ENCODE results near the gene CMTM4.

DNA sequence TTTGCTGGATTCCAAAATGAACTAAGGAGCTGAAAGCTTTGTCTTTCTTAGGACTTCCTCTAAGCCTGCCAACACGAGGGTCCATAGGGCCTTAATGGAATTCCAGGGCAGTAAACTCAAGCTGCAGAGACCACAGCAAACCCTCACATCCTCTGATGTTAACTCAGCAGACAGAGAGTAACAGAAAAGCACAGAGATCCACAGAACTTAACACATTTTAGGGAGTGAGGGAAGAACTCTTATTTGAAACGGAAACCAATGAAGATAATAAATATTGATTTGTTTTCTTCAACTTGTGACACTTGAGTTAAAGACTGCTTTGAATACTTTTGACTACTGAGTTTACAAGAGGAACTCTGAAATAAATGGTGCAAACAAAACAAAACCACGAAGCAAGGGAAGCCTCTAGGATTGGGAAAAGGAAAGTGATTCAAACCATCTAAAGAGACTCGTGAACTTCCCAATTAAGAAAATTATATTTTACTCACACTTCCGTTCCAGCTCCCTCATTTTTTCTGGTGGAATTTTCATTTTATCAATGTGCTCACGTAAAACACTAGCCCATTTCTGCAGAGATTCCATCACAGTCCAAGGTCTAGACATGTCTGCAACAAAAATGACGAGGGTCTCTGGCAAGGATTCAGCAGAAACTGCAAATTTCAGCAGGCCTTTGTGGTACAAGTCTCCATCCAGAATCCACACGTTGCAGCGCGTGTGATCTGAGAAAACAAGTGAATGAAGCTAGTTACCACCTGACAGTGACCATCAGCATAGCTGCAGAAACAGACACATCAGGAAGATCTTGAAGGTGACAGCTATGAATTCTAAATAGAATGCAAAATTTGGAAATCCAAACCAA, 45.6 kb upstream of the CMTM4 start:
- TF ChIP-seq FOXM1 (IDR thresholded peaks at IDR 0.05; ENCODE audit: borderline replicate concordance, low read depth) (no peak), EGR1 (IDR thresholded peaks at IDR 0.05) (no peak), TEAD4 (IDR thresholded peaks at IDR 0.05) (no peak), RAD21 (IDR thresholded peaks at IDR 0.05; ENCODE audit: low read depth) (no peak), ZBTB7A (IDR thresholded peaks at IDR 0.05; ENCODE audit: low read depth) (no peak), CEBPB (IDR thresholded peaks at IDR 0.05) (no peak), TCF12 (IDR thresholded peaks at IDR 0.05; ENCODE audit: low read depth) (no peak), EP300 (IDR thresholded peaks at IDR 0.05; ENCODE audit: borderline replicate concordance) (no peak), USF1 (IDR thresholded peaks at IDR 0.05) (no peak)
- TF ChIP-seq, protein P1, sequence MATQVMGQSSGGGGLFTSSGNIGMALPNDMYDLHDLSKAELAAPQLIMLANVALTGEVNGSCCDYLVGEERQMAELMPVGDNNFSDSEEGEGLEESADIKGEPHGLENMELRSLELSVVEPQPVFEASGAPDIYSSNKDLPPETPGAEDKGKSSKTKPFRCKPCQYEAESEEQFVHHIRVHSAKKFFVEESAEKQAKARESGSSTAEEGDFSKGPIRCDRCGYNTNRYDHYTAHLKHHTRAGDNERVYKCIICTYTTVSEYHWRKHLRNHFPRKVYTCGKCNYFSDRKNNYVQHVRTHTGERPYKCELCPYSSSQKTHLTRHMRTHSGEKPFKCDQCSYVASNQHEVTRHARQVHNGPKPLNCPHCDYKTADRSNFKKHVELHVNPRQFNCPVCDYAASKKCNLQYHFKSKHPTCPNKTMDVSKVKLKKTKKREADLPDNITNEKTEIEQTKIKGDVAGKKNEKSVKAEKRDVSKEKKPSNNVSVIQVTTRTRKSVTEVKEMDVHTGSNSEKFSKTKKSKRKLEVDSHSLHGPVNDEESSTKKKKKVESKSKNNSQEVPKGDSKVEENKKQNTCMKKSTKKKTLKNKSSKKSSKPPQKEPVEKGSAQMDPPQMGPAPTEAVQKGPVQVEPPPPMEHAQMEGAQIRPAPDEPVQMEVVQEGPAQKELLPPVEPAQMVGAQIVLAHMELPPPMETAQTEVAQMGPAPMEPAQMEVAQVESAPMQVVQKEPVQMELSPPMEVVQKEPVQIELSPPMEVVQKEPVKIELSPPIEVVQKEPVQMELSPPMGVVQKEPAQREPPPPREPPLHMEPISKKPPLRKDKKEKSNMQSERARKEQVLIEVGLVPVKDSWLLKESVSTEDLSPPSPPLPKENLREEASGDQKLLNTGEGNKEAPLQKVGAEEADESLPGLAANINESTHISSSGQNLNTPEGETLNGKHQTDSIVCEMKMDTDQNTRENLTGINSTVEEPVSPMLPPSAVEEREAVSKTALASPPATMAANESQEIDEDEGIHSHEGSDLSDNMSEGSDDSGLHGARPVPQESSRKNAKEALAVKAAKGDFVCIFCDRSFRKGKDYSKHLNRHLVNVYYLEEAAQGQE (IDR thresholded peaks at IDR 0.05; ENCODE audit: low read depth), result no peak
- TF ChIP-seq, protein P2, sequence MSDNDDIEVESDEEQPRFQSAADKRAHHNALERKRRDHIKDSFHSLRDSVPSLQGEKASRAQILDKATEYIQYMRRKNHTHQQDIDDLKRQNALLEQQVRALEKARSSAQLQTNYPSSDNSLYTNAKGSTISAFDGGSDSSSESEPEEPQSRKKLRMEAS (IDR thresholded peaks at IDR 0.05), result no peak

Measured in Ishikawa (cell line).